Naive thymus-derived CD8-positive, alpha-beta T cell (primary cell): ENCODE measurements around the gene ROPN1L. TPM values are rescaled to one million over a fixed set of nuclear protein-coding genes. Genes with fewer than 3 reads are reported as not detected.

ENCODE experiments used
- ATAC-seq, 2 donors: fragments of 150-1000 bp; cut with Tn5 transposase in 1 of 2; sonication (Bioruptor Pico), chemical (Tn5 transposase) in 1 of 2; 1 replicate in 1 of 2; 2 replicates in 1 of 2; pipeline ENCODE4 v1.10.0; 2021; ENCODE audit warnings: mild to moderate bottlenecking in 2 of 2, moderate library complexity in 2 of 2
- POLR2A ChIA-PET: fragments of 350-600 bp; sonication (Branson Sonifier 250); formaldehyde crosslinking; loops from one replicate; lab custom pipeline; 2021; ENCODE audit warnings: antibody characterized with exemption; lab: Charles Lee
- DNase-seq, 10 donors: peaks; one replicate each; pipeline versions ENCODE4 v3.0.0 to v3.0.0-alpha.2; 2020 to 2022
- H3K27ac Mint-ChIP-seq, 10 donors: one replicate each; pipeline ENCODE4 v1.8.0; 2020 to 2022; ENCODE audit warnings: mild to moderate bottlenecking in 10 of 10, mixed read lengths in 10 of 10, moderate library complexity in 4 of 10, inconsistent platforms in 1 of 10
- H3K27me3 Mint-ChIP-seq, 5 donors: one replicate each; pipeline ENCODE4 v1.8.0; 2021 to 2022; ENCODE audit warnings: mixed read lengths in 5 of 5
- H3K36me3 Mint-ChIP-seq, 3 donors: one replicate each; pipeline ENCODE4 v1.8.0; 2020 to 2022; ENCODE audit warnings: mixed read lengths in 3 of 3, mild to moderate bottlenecking in 2 of 3, inconsistent platforms in 1 of 3
- H3K4me1 Mint-ChIP-seq, 4 donors: one replicate each; pipeline ENCODE4 v1.8.0; 2021 to 2022; ENCODE audit warnings: mixed read lengths in 4 of 4
- H3K4me3 Mint-ChIP-seq, 10 donors: one replicate each; pipeline ENCODE4 v1.8.0; 2020 to 2022; ENCODE audit warnings: mild to moderate bottlenecking in 10 of 10, mixed read lengths in 10 of 10, moderate library complexity in 6 of 10, inconsistent platforms in 1 of 10
- H3K9me3 Mint-ChIP-seq, 9 donors: one replicate each; pipeline ENCODE4 v1.8.0; 2020 to 2022; ENCODE audit warnings: mixed read lengths in 9 of 9, mild to moderate bottlenecking in 3 of 9, inconsistent platforms in 1 of 9, moderate library complexity in 1 of 9
- polyA plus RNA-seq, 3 donors: library from polyadenylated mRNA; unstranded; fragments of 300-500 nt; fragmentation: Illumina TruSeq; gene quantifications; one replicate each; pipeline ENCODE4 v1.2.3, GENCODE V29; 2021
- total RNA-seq, 8 experiments: library from RNA in 2 of 8; stranded (reverse) in 2 of 8; gene quantifications; one replicate each; pipeline ENCODE4 v1.2.3 and lab custom pipeline; 2021 to 2026

The ROPN1L gene
- total and polyA plus RNA-seq, 5 experiments from 2014 or later = 0.57 to 1.7 (median 1.3) TPM; not detected in 1

- no peaks in the 10 kb centered on the region for H3K27me3 Mint-ChIP-seq
- peak overlapping the region in 1 of 10 donors; percentile 29 for H3K27ac Mint-ChIP-seq
- POLR2A ChIA-PET = no interaction called here
- no peak overlapping the region for H3K4me3 Mint-ChIP-seq
- no peak for DNase-seq
- peaks cover 5 to 12% (median 8%) of the 10 kb centered on the region in 4 donors for H3K4me1 Mint-ChIP-seq
- peaks cover 10 to 91% (median 17%) of the 10 kb centered on the region in 3 donors for H3K36me3 Mint-ChIP-seq
- ATAC-seq = no peak
- H3K9me3 Mint-ChIP-seq = no peaks in the 10 kb centered on the region
Observed at GRCh38 chr5:10411336-10411735, 30.3 kb upstream of the ROPN1L start.

GRCh38 chr5:10416868-10417267 is 24.8 kb upstream of the ROPN1L start:
- ATAC-seq (no peak), DNase-seq (no peak)
- H3K9me3 Mint-ChIP-seq = no peaks in the 10 kb centered on the region
- peaks cover 13 to 35% (median 22%) of the 10 kb centered on the region in 4 donors for H3K4me1 Mint-ChIP-seq
- no peak overlapping the region for H3K4me3 Mint-ChIP-seq
- H3K27me3 Mint-ChIP-seq = no peaks in the 10 kb centered on the region
- peak overlapping the region in 2 of 10 donors; percentile 27 to 66 for H3K27ac Mint-ChIP-seq
- POLR2A ChIA-PET = no interaction called here
- peaks cover 8 to 92% (median 22%) of the 10 kb centered on the region in 3 donors for H3K36me3 Mint-ChIP-seq

GRCh38 chr5:10418654-10419345 is 22.9 kb upstream of the ROPN1L start:
- POLR2A ChIA-PET = interaction anchor here (0.7 kb wide), 1 partner anchor 124 kb away, joined by 3 read pairs; no protein-coding TSS in a partner anchor
- no peak for ATAC-seq
- Mint-ChIP-seq H3K27me3 (no peaks in the 10 kb centered on the region), H3K9me3 (no peaks in the 10 kb centered on the region), H3K36me3 (peaks cover 8 to 89% (median 13%) of the 10 kb centered on the region in 3 donors), H3K4me3 (no peak overlapping the region), H3K27ac (peak overlapping the region in 2 of 10 donors; percentile 4 to 87), H3K4me1 (peaks cover 23 to 42% (median 31%) of the 10 kb centered on the region in 4 donors)
- DNase-seq = no peak

GRCh38 chr5:10420468-10420867 is 21.2 kb upstream of the ROPN1L start:
- Mint-ChIP-seq H3K36me3 (peaks cover 5 to 89% (median 14%) of the 10 kb centered on the region in 3 donors), H3K4me1 (peaks cover 25 to 42% (median 31%) of the 10 kb centered on the region in 4 donors), H3K27me3 (no peaks in the 10 kb centered on the region), H3K4me3 (no peak overlapping the region), H3K9me3 (no peaks in the 10 kb centered on the region), H3K27ac (peak overlapping the region in 8 of 10 donors; percentile 3 to 79 (median 50))
- ATAC-seq = no peak
- DNase-seq = no peak
- POLR2A ChIA-PET = interaction anchor here (1.2 kb wide), 1 partner anchor 207 kb away, joined by 3 read pairs; no protein-coding TSS in a partner anchor

GRCh38 chr5:10420932-10421331 is 20.7 kb upstream of the ROPN1L start:
- peak overlapping the region in 9 of 10 donors; percentile 3 to 85 (median 20) for H3K27ac Mint-ChIP-seq
- H3K36me3 Mint-ChIP-seq = peaks cover 4 to 89% (median 13%) of the 10 kb centered on the region in 3 donors

GRCh38 chr5:10421896-10422691 is 19.6 kb upstream of the ROPN1L start:
- DNase-seq (peak in 5 of 10 donors; percentile 17 to 30 (median 23)), ATAC-seq (peak; percentile 75 to 83)
- Mint-ChIP-seq H3K27me3 (no peaks in the 10 kb centered on the region), H3K36me3 (peaks cover 4 to 93% (median 15%) of the 10 kb centered on the region in 3 donors), H3K4me3 (peak overlapping the region; percentile 1 to 73 (median 54)), H3K27ac (peak overlapping the region; percentile 0 to 87 (median 74)), H3K4me1 (peaks cover 25 to 42% (median 31%) of the 10 kb centered on the region in 4 donors), H3K9me3 (no peaks in the 10 kb centered on the region)
- POLR2A ChIA-PET = interaction anchor here (1.6 kb wide), 1 partner anchor 69 kb away, joined by 6 read pairs; the partner anchor contains the start of gene MARCHF6

More at GRCh38 chr5:10420932-10421331, 20.7 kb upstream of the ROPN1L start:
- no peak for DNase-seq
- Mint-ChIP-seq H3K9me3 (no peaks in the 10 kb centered on the region), H3K4me3 (peak overlapping the region in 1 of 10 donors; percentile 56), H3K27me3 (no peaks in the 10 kb centered on the region), H3K4me1 (peaks cover 25 to 42% (median 31%) of the 10 kb centered on the region in 4 donors)
- ATAC-seq = no peak
- POLR2A ChIA-PET = interaction anchor here (1.2 kb wide), 1 partner anchor 207 kb away, joined by 3 read pairs; no protein-coding TSS in a partner anchor

GRCh38 chr5:10423022-10423421 is 18.7 kb upstream of the ROPN1L start:
- POLR2A ChIA-PET = interaction anchor here (1.6 kb wide), 1 partner anchor 70 kb away, joined by 6 read pairs; the partner anchor contains the start of gene MARCHF6

GRCh38 chr5:10424124-10424731 is 17.5 kb upstream of the ROPN1L start:
- Mint-ChIP-seq H3K36me3 (peaks cover 0 to 90% (median 12%) of the 10 kb centered on the region in 3 donors), H3K27ac (peak overlapping the region in 4 of 10 donors; percentile 3 to 38 (median 10))

More at GRCh38 chr5:10423022-10423421, 18.7 kb upstream of the ROPN1L start:
- no peak for DNase-seq
- no peak for ATAC-seq
- Mint-ChIP-seq H3K36me3 (peaks cover 4 to 92% (median 20%) of the 10 kb centered on the region in 3 donors), H3K27ac (peak overlapping the region in 7 of 10 donors; percentile 8 to 81 (median 59)), H3K27me3 (no peaks in the 10 kb centered on the region), H3K4me3 (peak overlapping the region in 1 of 10 donors; percentile 35), H3K9me3 (no peaks in the 10 kb centered on the region), H3K4me1 (peaks cover 26 to 48% (median 32%) of the 10 kb centered on the region in 4 donors)

GRCh38 chr5:10427201-10427600 is 14.5 kb upstream of the ROPN1L start:
- no peaks in the 10 kb centered on the region for H3K9me3 Mint-ChIP-seq
- no peak overlapping the region for H3K4me3 Mint-ChIP-seq
- POLR2A ChIA-PET = interaction anchor here (0.6 kb wide), 1 partner anchor 70 kb away, joined by 3 read pairs; no protein-coding TSS in a partner anchor
- H3K27ac Mint-ChIP-seq = peak overlapping the region in 1 of 10 donors; percentile 47
- peaks cover 11 to 27% (median 13%) of the 10 kb centered on the region in 4 donors for H3K4me1 Mint-ChIP-seq
- peaks cover 4 to 88% (median 14%) of the 10 kb centered on the region in 3 donors for H3K36me3 Mint-ChIP-seq
- ATAC-seq (no peak), DNase-seq (no peak)
- H3K27me3 Mint-ChIP-seq = no peaks in the 10 kb centered on the region

More at GRCh38 chr5:10424124-10424731, 17.5 kb upstream of the ROPN1L start:
- ATAC-seq (peak; percentile 57 to 66), DNase-seq (peak in 4 of 10 donors; percentile 18 to 31 (median 26))
- Mint-ChIP-seq H3K4me3 (no peak overlapping the region), H3K27me3 (no peaks in the 10 kb centered on the region), H3K4me1 (peaks cover 24 to 42% (median 31%) of the 10 kb centered on the region in 4 donors), H3K9me3 (no peaks in the 10 kb centered on the region)
- POLR2A ChIA-PET = no interaction called here

- ATAC-seq (no peak), DNase-seq (no peak)
- Mint-ChIP-seq H3K27ac (peak overlapping the region in 1 of 10 donors; percentile 21), H3K4me3 (no peak overlapping the region), H3K36me3 (peaks cover 4 to 89% (median 14%) of the 10 kb centered on the region in 3 donors), H3K4me1 (peaks cover 4 to 19% (median 10%) of the 10 kb centered on the region in 4 donors), H3K27me3 (no peaks in the 10 kb centered on the region), H3K9me3 (no peaks in the 10 kb centered on the region)
- POLR2A ChIA-PET = interaction anchor here (0.7 kb wide), 1 partner anchor 39 kb away, joined by 3 read pairs; no protein-coding TSS in a partner anchor
Observed at GRCh38 chr5:10427978-10428377, 13.7 kb upstream of the ROPN1L start.

- H3K27me3 Mint-ChIP-seq = no peaks in the 10 kb centered on the region
Observed at GRCh38 chr5:10431415-10431814, 10.3 kb upstream of the ROPN1L start.

More at GRCh38 chr5:10431415-10431814, 10.3 kb upstream of the ROPN1L start:
- no peaks in the 10 kb centered on the region for H3K9me3 Mint-ChIP-seq
- H3K36me3 Mint-ChIP-seq = peaks cover 13 to 83% (median 15%) of the 10 kb centered on the region in 3 donors
- DNase-seq (no peak), ATAC-seq (no peak)
- POLR2A ChIA-PET = no interaction called here
- no peak overlapping the region for H3K4me3 Mint-ChIP-seq
- H3K27ac Mint-ChIP-seq = peak overlapping the region in 5 of 10 donors; percentile 7 to 68 (median 17)
- H3K4me1 Mint-ChIP-seq = peaks cover 2 to 26% (median 12%) of the 10 kb centered on the region in 4 donors
